NCI-H526 treated with DMSO at 0.1 percent for 48 hours (cell line): Measurements from ENCODE around the gene LETM1.

Experiments
- DNase-seq: peaks from one replicate; lab custom pipeline; 2025; lab: John Stamatoyannopoulos, UW

Gene LETM1

DNA sequence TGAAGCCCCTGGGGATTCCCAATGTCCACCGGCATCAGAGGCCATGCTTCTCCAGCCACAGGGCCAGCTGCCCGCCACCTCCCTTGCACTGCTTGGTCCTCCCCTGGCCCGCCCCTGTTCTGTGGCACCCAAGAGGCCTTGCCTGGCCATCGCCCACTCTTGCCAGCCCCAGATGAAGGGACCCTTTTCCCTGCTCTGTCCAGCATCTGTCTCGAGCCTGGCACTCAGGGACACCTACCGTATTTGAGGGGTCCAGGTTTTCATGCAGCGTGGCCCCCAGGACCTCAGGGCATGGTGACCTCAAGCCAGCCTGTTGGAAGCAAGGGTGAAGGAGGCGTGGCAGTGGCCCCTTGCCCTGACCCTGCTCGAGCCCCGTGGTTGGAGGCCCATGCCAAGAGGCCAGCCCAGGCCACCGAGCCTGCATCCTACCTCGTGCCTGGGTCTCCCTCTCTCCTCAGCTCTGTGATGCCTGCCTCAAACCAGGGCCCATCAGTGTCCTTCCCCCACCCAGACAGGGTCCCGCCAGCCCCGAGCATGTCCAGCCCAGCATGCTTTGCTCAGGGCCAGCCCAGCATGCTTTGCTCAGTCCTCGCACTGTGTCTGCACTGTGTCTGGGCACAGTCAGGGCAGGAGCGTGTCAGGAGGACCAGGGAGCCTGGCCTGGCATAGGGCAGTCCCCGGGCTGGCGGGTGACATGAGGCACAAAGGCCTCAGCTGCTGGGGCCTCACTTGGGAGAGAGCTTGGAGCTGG lies 77.1 kb downstream of the LETM1 start:
- no peak for DNase-seq

- DNase-seq = no peak
These were observed 77.9 kb downstream of the LETM1 start for GRCh38 chr4:1777822-1778641.

GRCh38 chr4:1776521-1777161 lies 79.3 kb downstream of the LETM1 start:
- DNase-seq = no peak

DNA sequence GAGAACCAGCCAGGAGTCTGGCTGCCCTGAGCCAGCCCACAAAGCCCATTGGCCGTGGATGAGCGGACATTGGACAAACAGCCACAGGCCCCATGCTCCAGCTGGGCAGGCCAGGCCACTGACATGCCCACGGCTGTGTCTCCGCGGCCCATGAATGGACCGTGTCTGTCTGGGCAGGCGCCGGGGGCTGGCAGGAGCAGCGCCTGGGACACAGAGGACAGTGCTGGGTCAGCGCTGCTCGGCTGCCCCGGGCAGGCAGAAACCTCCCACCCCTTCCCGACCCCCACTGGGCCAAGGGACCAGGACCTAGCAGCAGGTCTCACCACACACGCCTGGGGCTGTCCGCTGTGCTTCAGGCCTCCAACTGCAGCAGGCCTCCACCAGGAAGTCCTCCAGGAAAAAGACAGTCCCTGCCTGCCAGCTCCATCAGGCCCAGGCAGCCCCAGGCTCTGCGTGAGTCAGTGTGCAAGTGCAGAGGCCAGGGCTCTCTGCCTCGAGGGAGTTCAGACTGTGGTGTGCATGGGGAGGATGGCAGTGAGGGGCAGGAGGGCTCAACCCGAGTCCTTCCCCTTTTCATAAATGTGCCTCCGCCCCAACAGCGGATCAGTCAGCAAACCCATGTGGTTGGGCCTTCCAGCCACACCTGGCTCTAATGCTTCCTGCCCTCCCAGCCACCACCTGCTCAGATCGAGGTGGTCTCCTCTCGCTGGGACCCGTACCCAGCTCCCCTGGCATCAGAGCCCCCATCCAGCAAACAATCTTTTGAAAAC lies 80.0 kb downstream of the LETM1 start:
- DNase-seq = no peak

DNA sequence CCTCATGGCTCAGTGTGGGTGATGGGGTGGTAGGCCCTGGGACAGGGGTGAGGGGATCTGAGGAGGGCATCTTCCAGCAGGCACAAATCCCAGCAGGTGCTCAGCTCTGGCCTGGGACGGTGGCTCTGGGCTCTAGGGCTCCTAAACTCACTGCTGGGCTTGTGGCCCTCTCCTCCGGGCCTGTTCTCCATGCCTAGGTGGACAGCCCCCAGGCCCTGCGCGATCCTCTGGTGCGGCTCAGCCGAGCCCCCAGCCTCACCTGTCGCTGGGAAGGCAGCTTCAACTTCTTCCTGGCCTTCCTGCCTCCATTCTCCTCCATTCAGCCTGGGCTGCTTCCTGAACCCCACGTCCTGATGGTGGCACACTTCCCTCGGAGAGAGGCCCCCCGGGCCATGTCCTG lies 82.2 kb downstream of the LETM1 start:
- DNase-seq = no peak

DNA sequence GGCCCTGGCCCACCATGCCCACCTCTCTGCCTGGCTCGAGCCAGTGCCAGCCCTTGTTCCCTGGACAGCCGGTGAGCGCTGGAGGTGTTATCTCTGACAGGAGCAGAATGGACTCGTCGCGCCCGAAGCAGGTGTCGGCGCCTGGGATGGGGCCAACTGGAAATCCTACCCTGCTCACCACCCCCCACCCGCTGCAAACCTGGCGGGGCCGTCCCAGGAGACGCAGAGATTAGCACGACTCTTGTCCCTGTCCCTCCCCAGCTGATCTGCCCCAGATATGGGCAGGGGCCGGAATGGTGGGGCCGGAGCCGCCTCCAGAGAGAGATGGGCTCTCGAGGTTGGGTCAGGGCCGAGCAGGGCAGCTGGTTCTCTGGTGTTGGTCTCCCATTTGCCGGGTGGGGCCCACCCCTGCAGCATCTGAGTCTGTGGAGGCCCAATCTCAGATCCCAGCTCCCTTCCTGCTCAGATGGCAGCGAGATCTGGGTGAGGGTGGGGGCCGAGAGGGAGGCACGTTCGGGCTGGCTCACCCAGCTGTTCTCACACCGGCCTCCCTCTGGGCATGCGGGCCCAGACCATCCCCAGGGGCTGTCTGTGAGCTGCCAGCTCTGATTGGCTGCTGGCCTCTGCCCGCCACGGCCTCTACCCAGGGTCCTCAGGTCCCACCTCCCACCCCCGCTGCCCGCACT lies 83.0 kb downstream of the LETM1 start:
- no peak for DNase-seq

DNA sequence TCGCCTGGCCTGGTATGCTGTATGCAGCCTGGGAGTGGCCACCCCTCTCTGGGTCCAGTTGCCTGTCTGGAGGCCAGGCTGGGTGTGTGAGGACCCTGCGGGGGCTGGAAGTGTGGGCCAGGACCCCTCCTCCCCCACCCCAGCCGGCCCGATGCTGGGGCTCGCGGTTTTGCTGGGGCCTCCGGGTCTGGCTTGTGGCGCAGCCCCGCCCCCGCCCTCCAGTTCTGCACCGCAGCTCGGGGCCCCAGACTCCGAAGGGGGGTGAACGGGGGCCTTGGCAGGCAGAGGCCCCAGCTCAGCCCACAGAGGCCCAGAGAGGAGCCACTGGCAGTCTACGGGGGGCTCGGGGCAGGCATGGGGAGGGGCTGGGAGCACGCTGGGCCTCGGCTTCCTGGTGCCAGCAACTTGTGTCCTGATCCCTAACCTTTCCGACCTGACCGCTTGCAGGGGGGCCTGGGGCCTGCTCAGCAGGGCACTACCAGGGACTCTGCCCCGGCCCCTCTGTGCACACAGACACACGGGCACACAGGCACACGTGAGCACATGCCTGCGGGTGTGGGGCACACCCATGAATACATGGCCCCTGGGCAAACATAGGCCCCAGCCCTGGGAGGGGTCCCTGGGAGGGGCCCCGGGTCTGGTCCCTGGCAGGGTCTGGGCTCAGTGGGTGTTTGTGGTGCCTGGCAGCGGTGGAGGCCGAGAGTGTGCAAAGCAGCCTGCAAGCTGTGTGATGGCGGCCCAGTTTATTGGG lies 84.2 kb downstream of the LETM1 start:
- DNase-seq = no peak

- DNase-seq = no peak
These were observed 85.1 kb downstream of the LETM1 start for GRCh38 chr4:1770791-1771231.

GRCh38 chr4:1770245-1770644 lies 85.7 kb downstream of the LETM1 start:
- no peak for DNase-seq

GRCh38 chr4:1769692-1770091 lies 86.3 kb downstream of the LETM1 start:
- no peak for DNase-seq

DNA sequence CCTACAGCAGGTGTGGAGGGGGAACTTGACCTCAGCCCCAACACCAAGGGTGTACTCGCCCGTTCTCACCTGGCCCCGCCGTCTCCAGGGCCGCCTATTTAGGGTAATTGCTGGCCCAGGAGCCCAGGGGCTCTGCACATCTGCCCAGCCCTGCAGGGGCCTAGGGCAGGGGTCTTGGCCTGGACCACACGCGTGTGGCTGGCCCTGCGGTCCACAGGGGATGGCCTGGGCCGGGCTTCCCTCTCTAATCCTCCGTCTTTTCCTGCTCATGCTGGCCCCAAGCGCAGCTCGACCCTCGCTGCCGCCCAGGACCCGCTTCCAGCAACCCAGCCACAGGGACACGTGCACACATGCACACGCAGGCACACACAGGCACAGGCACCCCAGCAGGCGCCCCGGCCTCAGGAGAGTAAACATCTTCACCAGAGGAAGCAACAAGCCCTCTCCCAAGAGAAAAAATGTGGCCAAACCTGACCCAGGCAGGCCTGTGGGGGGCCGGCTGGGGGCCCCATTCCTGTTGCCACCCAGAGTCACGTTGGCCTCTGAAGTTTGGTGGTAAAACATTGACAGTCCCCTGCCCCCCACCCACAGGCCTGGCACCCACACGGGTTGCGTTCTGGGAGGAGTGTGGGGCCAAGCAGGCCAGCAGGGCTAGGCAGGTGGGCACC lies 87.5 kb downstream of the LETM1 start:
- no peak for DNase-seq

- DNase-seq = no peak
These were observed 88.1 kb downstream of the LETM1 start for GRCh38 chr4:1767770-1768366.

- DNase-seq = peak; percentile 65
These were observed 88.7 kb downstream of the LETM1 start for GRCh38 chr4:1767061-1767769.

DNA sequence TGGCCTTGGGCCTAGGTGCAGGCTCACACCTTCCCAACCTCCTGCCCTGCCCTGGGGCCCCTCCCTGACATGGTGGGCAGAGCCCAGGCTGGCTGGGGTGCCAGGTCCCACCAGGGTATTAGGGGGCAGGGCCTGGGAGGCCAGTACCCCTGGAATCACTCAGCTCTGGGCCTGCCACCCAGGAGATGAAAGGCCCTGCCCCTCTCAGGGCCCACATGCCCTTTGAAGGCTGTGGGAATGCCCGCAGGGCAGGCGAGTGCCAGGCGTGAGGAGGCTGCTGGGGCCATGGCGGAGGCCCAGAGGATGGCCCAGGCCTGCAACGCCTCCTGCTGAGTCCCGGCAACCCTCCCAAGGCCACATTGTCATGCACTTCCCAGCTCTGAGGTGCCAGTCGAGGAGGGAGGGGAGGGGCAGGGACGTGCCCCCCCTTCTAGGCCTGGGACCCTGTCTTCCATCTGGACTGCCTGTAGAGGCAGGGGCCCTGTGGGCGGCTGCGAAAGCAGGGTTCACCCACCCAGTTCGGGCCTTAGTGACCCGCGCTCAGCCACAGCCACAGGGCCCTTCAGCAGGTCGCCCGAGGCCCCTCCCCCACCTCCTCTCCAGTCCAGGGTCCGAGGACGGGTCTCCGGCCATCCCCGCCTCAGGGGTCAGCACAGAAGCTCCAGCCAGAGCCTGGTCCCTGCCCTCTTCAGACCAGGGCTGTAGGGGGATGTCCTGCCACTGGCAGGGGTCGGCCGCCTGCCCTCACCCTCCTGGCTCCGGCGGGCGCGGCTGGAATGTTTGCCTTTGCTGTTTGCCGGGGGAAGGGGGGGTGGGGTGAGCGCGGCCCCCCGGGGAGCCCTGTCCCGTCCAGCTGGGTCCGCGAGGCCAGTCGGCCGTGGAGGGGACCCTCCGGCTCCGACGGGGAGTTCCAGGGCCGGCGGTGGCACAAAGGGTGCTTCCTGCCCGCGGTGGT lies 89.6 kb downstream of the LETM1 start:
- DNase-seq = no peak

GRCh38 chr4:1765409-1766072 lies 90.4 kb downstream of the LETM1 start:
- DNase-seq = no peak

DNA sequence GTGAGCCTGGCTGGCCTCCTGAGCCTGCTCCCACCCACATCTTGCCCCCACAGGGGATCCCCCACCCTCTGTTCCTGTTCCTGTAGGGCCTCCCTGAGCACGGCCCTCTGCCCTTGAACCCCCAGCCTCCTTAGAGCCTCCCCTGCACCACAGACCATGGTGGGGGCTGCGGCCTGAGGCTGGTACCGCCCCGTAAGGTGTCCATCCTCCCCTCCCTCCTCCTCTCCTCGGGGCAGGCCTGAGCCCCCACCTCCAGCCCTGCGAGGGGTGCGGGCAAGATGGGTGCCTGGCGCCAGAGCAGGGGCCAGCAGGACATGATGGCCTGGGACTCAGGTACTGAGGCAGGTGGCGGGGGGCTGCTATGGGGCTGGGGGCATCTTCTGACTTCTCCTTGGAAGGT lies 91.3 kb downstream of the LETM1 start:
- DNase-seq = no peak

GRCh38 chr4:1763550-1764080 lies 92.3 kb downstream of the LETM1 start:
- no peak for DNase-seq
